Skin epidermis (tissue), 12 donors: Measurements from ENCODE around the gene MRPL49.
"Not testable (repeated sequence)": the region's sequence is repeated elsewhere in the genome, so short reads cannot be mapped to it uniquely, and the experiment has no call there.

Source experiments
- H3K27ac ChIP-seq, 21 experiments: fragments of 200-600 bp; sonication (generic) in 11 of 21; one replicate each; pipeline ENCODE4 v1.5.0; 2020; ENCODE audit warnings: mild to moderate bottlenecking in 3 of 21, inconsistent platforms in 2 of 21, moderate library complexity in 2 of 21
- H3K4me3 ChIP-seq, 7 experiments: fragments of 200-600 bp; sonication (generic) in 2 of 7; one replicate each; pipeline ENCODE4 v1.5.0; 2020; ENCODE audit warnings: inconsistent platforms in 2 of 7, mild to moderate bottlenecking in 2 of 7, moderate library complexity in 1 of 7

MRPL49 gene

GRCh38 chr11:65130631-65131416 is 8.7 kb downstream of the MRPL49 start:
- Histone ChIP-seq H3K27ac (no peak overlapping the region), H3K4me3 (no peak overlapping the region)

DNA sequence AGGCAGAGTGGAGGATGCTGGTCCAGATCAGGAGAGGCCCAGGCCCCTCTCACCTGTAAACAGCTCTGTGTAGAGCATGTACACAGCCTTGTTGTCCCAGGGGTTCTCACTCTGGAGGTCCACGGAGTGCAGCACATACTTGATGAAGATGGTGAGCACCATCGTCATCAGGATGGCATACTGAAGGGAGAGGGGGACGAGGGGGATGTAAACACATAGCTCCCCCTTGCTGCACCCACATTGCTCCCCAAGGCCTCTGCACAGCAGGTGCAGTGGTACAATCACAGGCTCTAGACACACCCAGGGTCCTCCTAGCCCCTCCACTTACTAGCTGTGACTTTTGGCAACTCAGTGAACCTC is 9.3 kb downstream of the MRPL49 start:
- no peak overlapping the region for H3K4me3 ChIP-seq
- H3K27ac ChIP-seq, result no peak overlapping the region

DNA sequence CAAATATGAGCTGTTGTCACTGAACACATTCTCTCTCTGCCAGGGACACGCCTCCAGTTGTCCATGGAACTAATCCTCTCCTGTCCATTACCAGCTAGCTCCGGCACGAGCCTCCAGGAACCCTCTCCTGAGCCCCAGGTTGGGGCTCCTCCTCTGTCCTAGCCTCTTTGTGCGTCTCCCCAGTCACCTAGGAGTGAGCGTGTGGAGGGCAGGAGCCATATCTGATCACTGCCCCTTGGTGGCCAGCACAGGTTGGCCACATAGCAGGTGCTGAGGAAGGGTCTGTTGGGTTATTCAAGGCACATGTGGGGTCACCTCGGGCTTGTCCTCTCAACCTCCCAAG is 9.7 kb downstream of the MRPL49 start:
- Histone ChIP-seq H3K4me3 (no peak overlapping the region), H3K27ac (peak overlapping the region in 2 of 21 experiments; percentile 12 to 98)

GRCh38 chr11:65132238-65132987 is 10.3 kb downstream of the MRPL49 start:
- H3K27ac ChIP-seq, result peak overlapping the region in 8 of 21 experiments; percentile 10 to 99 (median 96)
- peak overlapping the region in 1 of 7 experiments; percentile 92 for H3K4me3 ChIP-seq

GRCh38 chr11:65132988-65133700 is 11.0 kb downstream of the MRPL49 start:
- peak overlapping the region; percentile 72 to 97 (median 92) for H3K4me3 ChIP-seq
- peak overlapping the region in 17 of 21 experiments; percentile 10 to 100 (median 98) for H3K27ac ChIP-seq

DNA sequence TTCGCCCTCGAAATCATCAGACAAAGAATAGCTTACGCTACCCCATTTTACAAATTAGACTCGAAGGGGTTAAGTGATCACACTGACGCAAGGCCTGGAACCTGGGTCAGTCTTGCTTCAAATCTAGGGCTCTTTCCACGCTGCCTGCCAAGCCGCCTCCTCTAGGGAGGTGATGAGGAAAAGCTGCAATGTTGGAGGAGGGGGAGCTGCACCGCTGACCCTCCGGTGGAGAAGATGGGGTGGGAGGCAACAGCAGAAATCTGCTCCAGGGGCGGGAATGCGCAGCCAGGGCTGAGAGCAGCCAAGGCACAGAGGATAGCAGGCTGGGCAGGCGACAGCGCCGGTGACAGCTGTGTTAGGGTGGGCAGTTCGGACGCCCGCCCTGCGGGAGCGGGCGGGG is 11.6 kb downstream of the MRPL49 start:
- H3K27ac ChIP-seq, result peak overlapping the region in 20 of 21 experiments; percentile 93 to 100 (median 98)
- H3K4me3 ChIP-seq, result peak overlapping the region; percentile 72 to 97 (median 92)

GRCh38 chr11:65134240-65134951 is 12.3 kb downstream of the MRPL49 start, which contains the start of gene SYVN1:
SYVN1 (minus strand) TSS chr11:65134519; CDS start chr11:65133601, 918 bp downstream.
- Histone ChIP-seq H3K4me3 (peak within 1 kb of the TSS; percentile 72 to 97 (median 92)), H3K27ac (peak within 1 kb of the TSS; percentile 76 to 100 (median 98))

- H3K4me3 ChIP-seq, result peak overlapping the region; percentile 72 to 97 (median 92)
- peak overlapping the region; percentile 76 to 100 (median 98) for H3K27ac ChIP-seq
Observed at GRCh38 chr11:65134952-65135632, 13.0 kb downstream of the MRPL49 start.

DNA sequence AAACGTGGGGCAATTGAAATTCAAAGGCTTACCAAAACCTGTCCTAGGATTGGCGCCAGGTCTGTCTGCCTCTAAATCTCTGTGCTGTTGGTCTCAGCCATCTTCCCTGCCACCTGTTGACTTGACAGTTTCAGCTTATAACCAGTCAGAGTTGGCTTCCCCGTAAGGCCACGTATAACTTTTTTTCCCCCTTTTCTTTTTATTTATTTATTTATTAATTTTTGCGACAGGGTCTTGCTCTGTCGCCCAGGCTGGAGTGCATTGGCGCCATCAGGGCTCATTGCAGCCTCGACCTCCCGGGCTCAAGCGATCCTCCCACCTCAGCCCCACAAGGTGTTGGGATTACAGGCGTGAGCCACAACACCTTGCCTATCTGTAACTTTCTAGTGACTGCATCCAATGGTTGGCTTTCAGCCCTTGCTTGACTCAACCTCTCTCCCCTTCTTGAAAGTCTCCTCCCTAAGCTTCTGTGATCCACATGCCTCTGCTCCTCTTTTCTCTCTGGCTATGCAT is 13.6 kb downstream of the MRPL49 start:
- H3K4me3 ChIP-seq, result peak overlapping the region; percentile 72 to 97 (median 92)
- H3K27ac ChIP-seq, result peak overlapping the region in 19 of 21 experiments; percentile 93 to 100 (median 99)

DNA sequence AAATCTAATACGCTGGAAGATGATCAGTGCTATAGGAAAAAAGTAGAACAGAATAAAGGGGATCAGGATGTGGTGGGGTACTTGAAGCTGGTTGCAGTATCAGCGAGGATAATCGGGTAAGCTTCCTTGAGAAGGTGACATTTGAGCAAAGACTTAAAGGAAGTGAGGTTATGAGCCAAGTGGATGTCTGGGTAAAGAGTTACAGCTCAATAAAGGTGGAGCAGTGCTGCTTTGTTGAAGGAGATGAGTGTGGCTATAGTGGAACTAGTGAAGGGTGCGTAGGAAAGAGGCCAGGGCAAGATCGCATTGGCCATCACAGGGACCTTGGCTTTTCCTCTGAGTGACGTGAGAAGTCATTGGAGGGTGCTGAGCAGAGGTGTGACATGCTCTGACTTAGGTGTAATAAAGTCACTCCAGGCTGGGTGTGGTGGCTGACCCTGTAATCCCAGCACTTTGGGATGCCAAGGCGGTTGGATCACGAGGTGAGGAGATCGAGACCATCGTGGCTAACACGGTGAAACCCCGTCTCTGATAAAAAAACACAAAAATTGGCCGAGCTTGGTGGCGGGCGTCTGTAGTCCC is 14.5 kb downstream of the MRPL49 start:
- no peak overlapping the region for H3K27ac ChIP-seq

DNA sequence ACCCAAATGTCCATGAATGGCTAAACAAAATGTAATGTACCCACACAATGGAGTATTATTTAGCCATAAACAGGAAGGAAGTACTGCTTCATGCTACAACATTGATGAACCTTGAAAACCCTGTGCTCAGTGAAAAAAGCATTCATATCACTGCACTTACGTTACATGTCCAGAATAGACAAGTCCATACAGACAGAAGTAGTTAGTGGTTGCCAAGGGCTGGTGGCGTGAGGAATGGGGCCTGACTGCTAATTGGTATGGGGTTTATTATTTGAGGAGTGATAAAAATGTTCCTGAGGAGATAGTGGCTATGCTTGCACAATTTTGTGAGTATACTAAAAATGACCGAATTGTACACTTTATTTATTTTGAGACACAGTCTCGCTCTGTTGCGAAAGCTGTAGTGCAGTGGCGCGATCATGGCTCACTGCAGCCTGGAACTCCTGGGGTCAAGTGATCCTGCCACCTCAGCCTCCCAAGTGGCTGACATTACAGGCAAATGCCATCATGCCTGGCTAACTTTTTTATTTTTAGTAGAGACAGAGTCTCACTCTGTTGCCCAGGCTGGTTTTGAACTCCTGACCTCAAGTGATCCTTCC is 19.9 kb downstream of the MRPL49 start:
- Histone ChIP-seq H3K4me3 (no peak overlapping the region), H3K27ac (no peak overlapping the region)

More for the DNA sequence above, 14.5 kb downstream of the MRPL49 start:
- no peak overlapping the region for H3K4me3 ChIP-seq

DNA sequence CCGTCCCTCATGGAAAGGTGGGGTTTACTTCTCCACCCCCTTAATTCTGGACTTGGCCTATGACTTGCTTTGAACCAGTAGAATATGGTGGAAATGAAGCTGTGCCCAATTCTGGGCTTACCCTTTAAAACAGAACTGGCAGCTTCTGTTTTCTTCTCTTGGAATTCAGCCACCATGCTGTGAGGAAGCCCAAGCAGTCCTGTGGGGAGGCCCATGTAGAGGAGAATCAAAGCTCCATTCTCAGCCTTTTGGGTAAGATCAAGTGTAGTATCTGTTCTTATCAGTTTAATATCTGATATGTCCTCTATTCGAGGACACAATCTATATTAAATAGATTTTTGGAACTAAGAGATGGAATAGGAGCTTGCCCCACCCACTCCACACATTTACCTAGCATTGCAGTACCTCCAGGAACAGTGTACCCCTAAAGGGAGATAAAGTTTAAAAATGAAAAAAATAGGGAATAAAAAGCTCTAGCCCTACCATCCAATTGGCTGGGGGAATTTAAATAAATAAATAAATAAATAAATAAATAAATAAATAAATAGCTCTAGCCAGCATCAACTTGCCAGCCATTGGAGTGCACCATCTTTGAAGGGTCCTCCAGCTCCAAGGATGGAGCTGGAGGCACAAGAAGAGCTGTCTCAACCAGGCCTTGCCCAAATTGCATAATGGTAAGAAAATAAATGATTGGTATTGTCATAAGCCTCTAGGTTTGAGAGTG is 25.4 kb downstream of the MRPL49 start:
- H3K27ac ChIP-seq, result no peak overlapping the region
- H3K4me3 ChIP-seq, result no peak overlapping the region

GRCh38 chr11:65148657-65149056 is 26.5 kb downstream of the MRPL49 start:
- no peak overlapping the region for H3K4me3 ChIP-seq
- no peak overlapping the region for H3K27ac ChIP-seq

- H3K27ac ChIP-seq, result peak overlapping the region in 10 of 21 experiments; percentile 1 to 56 (median 32)
Observed at GRCh38 chr11:65150131-65150508, 28.0 kb downstream of the MRPL49 start.

DNA sequence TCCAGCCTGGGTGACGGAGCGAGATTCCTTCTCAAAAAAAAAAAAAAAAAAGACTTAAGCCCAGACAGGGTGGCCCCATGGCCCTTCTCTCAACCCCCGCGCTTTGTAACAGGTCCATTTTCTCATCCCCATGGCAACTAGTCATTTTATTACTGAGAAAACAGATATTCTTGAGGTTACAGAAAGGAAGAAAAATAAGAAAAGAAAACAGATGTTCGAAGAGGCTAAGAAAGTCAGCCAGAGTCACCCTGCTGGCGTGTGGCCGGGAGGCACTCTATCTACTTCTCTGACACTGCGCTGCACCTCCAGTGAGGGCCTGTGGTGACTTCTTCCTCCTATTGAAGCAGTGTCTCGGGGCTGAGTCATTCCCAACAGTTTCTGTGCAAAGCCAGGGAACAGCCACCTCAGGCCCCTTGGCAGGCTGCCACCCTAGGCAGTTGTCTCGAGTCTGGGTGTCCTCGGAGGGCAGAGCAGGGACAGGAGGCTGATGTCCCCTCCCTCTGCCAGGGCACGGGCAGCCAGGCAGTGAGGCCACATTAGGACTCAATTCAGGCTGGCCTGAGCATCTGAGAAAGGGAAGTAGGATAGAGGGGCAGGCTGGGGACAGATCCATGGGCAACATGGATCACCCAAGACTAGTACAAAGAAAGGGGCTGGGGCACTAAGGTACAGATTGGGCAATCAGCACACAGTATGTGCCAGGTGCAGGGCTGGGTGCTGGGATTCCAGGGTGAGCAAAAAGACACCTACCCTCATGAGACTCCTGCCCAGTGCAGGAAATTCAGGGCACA is 28.6 kb downstream of the MRPL49 start:
- Histone ChIP-seq H3K27ac (peak overlapping the region in 15 of 21 experiments; percentile 1 to 62 (median 38)), H3K4me3 (no peak overlapping the region)

More at GRCh38 chr11:65150131-65150508, 28.0 kb downstream of the MRPL49 start:
- not testable (repeated sequence) for H3K4me3 ChIP-seq

- Histone ChIP-seq H3K27ac (peak overlapping the region in 9 of 21 experiments; percentile 9 to 62 (median 46)), H3K4me3 (no peak overlapping the region)
Observed at GRCh38 chr11:65151331-65151899, 29.3 kb downstream of the MRPL49 start.
